WTC11 (cell line): Measurements from ENCODE around the gene USP10. TPM values are rescaled to one million over a fixed set of nuclear protein-coding genes. Genes with fewer than 3 reads are reported as not detected.
A peak's percentile ranks its signal among the peaks of the same experiment; 100 is the strongest.

Source experiments
- ATAC-seq: fragments of 200-7000 bp; cut with Tn5 transposase; 2 replicates; pipeline ENCODE4 v1.10.0; 2021; ENCODE audit warnings: mild to moderate bottlenecking, moderate library complexity
- CTCF ChIA-PET: fragments of 300-600 bp; sonication (Branson Sonifier 250); formaldehyde crosslinking; loops from one replicate; lab custom pipeline; 2021; ENCODE audit warnings: antibody characterized with exemption; lab: Charles Lee
- POLR2A ChIA-PET: fragments of 350-600 bp; sonication (Branson Sonifier 250); formaldehyde crosslinking; loops from one replicate; lab custom pipeline; 2021; ENCODE audit warnings: antibody characterized with exemption; lab: Charles Lee
- DNase-seq: peaks from one replicate; pipeline ENCODE4 v3.0.0; 2021; ENCODE audit warnings: low spot score
- H3K27ac Mint-ChIP-seq: 2 replicates; pipeline ENCODE4 v1.8.0; 2021; ENCODE audit warnings: mixed read lengths
- H3K27me3 Mint-ChIP-seq: 2 replicates; pipeline ENCODE4 v1.8.0; 2021; ENCODE audit warnings: low read depth, mild to moderate bottlenecking, moderate library complexity, mixed read lengths
- H3K36me3 Mint-ChIP-seq: 2 replicates; pipeline ENCODE4 v1.8.0; 2021; ENCODE audit warnings: mixed read lengths
- H3K4me1 Mint-ChIP-seq: 2 replicates; pipeline ENCODE4 v1.8.0; 2022; ENCODE audit warnings: mixed read lengths
- H3K4me3 Mint-ChIP-seq: 2 replicates; pipeline ENCODE4 v1.8.0; 2021; ENCODE audit warnings: mild to moderate bottlenecking, moderate library complexity, mixed read lengths
- H3K9me3 Mint-ChIP-seq: 2 replicates; pipeline ENCODE4 v1.8.0; 2021; ENCODE audit warnings: mixed read lengths
- CBFB ChIP-seq: sonication (generic); formaldehyde crosslinking; IDR thresholded peaks from 2 replicates; pipeline ENCODE4 v1.8.1; 2022; ENCODE audit warnings: mild to moderate bottlenecking, low read depth, missing genetic modification reagents
- CDX4 ChIP-seq: fragments of 250-450 bp; sonication (Bioruptor Pico); IDR thresholded peaks from 2 replicates; pipeline ENCODE4 v1.9.0; 2021; ENCODE audit warnings: moderate library complexity, mild to moderate bottlenecking, inconsistent platforms, borderline replicate concordance
- E2F5 ChIP-seq: sonication (generic); formaldehyde crosslinking; IDR thresholded peaks from 2 replicates; pipeline ENCODE4 v1.8.1; 2022; ENCODE audit warnings: mild to moderate bottlenecking, moderate library complexity, missing genetic modification reagents
- ERG ChIP-seq: fragments of 250-450 bp; sonication (Bioruptor Pico); IDR thresholded peaks from 2 replicates; pipeline ENCODE4 v1.8.0; 2021; ENCODE audit warnings: mild to moderate bottlenecking
- MAX ChIP-seq: sonication (generic); formaldehyde crosslinking; IDR thresholded peaks from 2 replicates; pipeline ENCODE4 v1.8.0; 2022; ENCODE audit warnings: mild to moderate bottlenecking, missing genetic modification reagents
- NFATC4 ChIP-seq: fragments of 250-450 bp; sonication (Bioruptor Pico); IDR thresholded peaks from 2 replicates; pipeline ENCODE4 v1.9.0; 2021; ENCODE audit warnings: mild to moderate bottlenecking
- RORB ChIP-seq: fragments of 250-450 bp; sonication (Bioruptor Pico); IDR thresholded peaks from 2 replicates; pipeline ENCODE4 v1.9.0; 2021; ENCODE audit warnings: mild to moderate bottlenecking
- SOX15 ChIP-seq: fragments of 250-450 bp; sonication (Bioruptor Pico); IDR thresholded peaks from 2 replicates; pipeline ENCODE4 v1.9.0; 2021; ENCODE audit warnings: mild to moderate bottlenecking
- SP1 ChIP-seq: sonication (generic); formaldehyde crosslinking; conservative IDR thresholded peaks from 2 replicates; pipeline ENCODE4 v1.8.1; 2022; ENCODE audit warnings: missing genetic modification reagents
- STAT6 ChIP-seq: sonication (generic); formaldehyde crosslinking; conservative IDR thresholded peaks from 2 replicates; pipeline ENCODE4 v1.8.1; 2023; ENCODE audit warnings: mild to moderate bottlenecking, low read depth, missing genetic modification reagents, moderate library complexity
- TEAD1 ChIP-seq: sonication (generic); formaldehyde crosslinking; IDR thresholded peaks from 2 replicates; pipeline ENCODE4 v1.8.0; 2022; ENCODE audit warnings: mild to moderate bottlenecking, missing genetic modification reagents
- TP53 ChIP-seq: sonication (generic); formaldehyde crosslinking; IDR thresholded peaks from 2 replicates; pipeline ENCODE4 v1.8.1; 2023; ENCODE audit warnings: mild to moderate bottlenecking, missing genetic modification reagents
- ZMAT4 ChIP-seq: fragments of 250-450 bp; sonication (Bioruptor Pico); IDR thresholded peaks from 2 replicates; pipeline ENCODE4 v1.9.0; 2021; ENCODE audit warnings: mild to moderate bottlenecking
- ZNF138 ChIP-seq: sonication (generic); formaldehyde crosslinking; conservative IDR thresholded peaks from 2 replicates; pipeline ENCODE4 v1.8.1; 2022; ENCODE audit warnings: mild to moderate bottlenecking, moderate library complexity, missing genetic modification reagents
- ZNF232 ChIP-seq: sonication (generic); formaldehyde crosslinking; IDR thresholded peaks from 2 replicates; pipeline ENCODE4 v1.8.0; 2022; ENCODE audit warnings: mild to moderate bottlenecking, missing genetic modification reagents
- ZNF263 ChIP-seq: sonication (generic); formaldehyde crosslinking; IDR thresholded peaks from 2 replicates; pipeline ENCODE4 v1.8.1; 2022; ENCODE audit warnings: low read depth, mild to moderate bottlenecking, moderate library complexity, missing genetic modification reagents
- ZNF281 ChIP-seq: sonication (generic); formaldehyde crosslinking; IDR thresholded peaks from 2 replicates; pipeline ENCODE4 v1.8.0; 2023; ENCODE audit warnings: mild to moderate bottlenecking, missing genetic modification reagents
- ZNF671 ChIP-seq: fragments of 250-450 bp; sonication (Bioruptor Pico); IDR thresholded peaks from 2 replicates; pipeline ENCODE4 v1.8.0; 2021; ENCODE audit warnings: mild to moderate bottlenecking
- total RNA-seq: library from RNA; stranded (reverse); gene quantifications from 3 replicates; pipeline ENCODE4 v1.2.3, GENCODE V29; 2021

Gene USP10
- total RNA-seq, 1 experiment from 2014 or later, result 138 TPM

GRCh38 chr16:84704253-84704652 lies 4.5 kb downstream of the USP10 start:
- DNase-seq, result no peak
- POLR2A ChIA-PET, result no interaction called here
- Mint-ChIP-seq H3K4me3 (no peak overlapping the region), H3K9me3 (no peaks in the 10 kb centered on the region), H3K4me1 (peaks cover 62% of the 10 kb centered on the region), H3K27ac (peak overlapping the region; percentile 88), H3K27me3 (no peaks in the 10 kb centered on the region), H3K36me3 (no peaks in the 10 kb centered on the region)
- no peak for ATAC-seq
- no peak for TF ChIP-seq ZNF671 (CRISPR knock-in tag)
- CTCF ChIA-PET, result interaction anchor here (1.1 to 1.2 kb wide), 2 partner anchors 21 to 34 kb away, joined by 4 to 7 read pairs; no protein-coding TSS in a partner anchor

GRCh38 chr16:84706856-84707255 lies 7.1 kb downstream of the USP10 start:
- Mint-ChIP-seq H3K9me3 (no peaks in the 10 kb centered on the region), H3K36me3 (no peaks in the 10 kb centered on the region), H3K27me3 (no peaks in the 10 kb centered on the region)
- ChIA-PET POLR2A (no interaction called here), CTCF (no interaction called here)
- TF ChIP-seq TEAD1 (CRISPR knock-in tag) (no peak), ZNF138 (CRISPR knock-in tag) (no peak), ZNF263 (CRISPR knock-in tag) (no peak), CDX4 (CRISPR knock-in tag) (no peak), SP1 (CRISPR knock-in tag) (no peak), STAT6 (CRISPR knock-in tag) (no peak), RORB (no peak), ZNF232 (CRISPR knock-in tag) (no peak), CBFB (CRISPR knock-in tag) (no peak), MAX (CRISPR knock-in tag) (no peak), ZMAT4 (CRISPR knock-in tag) (no peak), ERG (no peak), SOX15 (CRISPR knock-in tag) (no peak), NFATC4 (CRISPR knock-in tag) (no peak), E2F5 (CRISPR knock-in tag) (no peak), ZNF671 (CRISPR knock-in tag) (no peak), ZNF281 (CRISPR knock-in tag) (no peak), TP53 (CRISPR knock-in tag) (no peak)
- TF ChIP-seq, all 79 proteins: peak for 0
- Mint-ChIP-seq H3K27ac (no peak overlapping the region), H3K4me3 (no peak overlapping the region), H3K4me1 (peaks cover 75% of the 10 kb centered on the region)
- ATAC-seq (no peak), DNase-seq (no peak)
